Measurements from ENCODE around the gene PEX7. TPM values are rescaled to one million over a fixed set of nuclear protein-coding genes. Genes with fewer than 3 reads are reported as not detected.

PEX7 gene
- total and polyA plus RNA-seq, 2 of the 8 experiments (the other 6 are each of a cell fraction or from before 2014, with no cell fraction given) = 6.4 to 11.0 TPM

DNA sequence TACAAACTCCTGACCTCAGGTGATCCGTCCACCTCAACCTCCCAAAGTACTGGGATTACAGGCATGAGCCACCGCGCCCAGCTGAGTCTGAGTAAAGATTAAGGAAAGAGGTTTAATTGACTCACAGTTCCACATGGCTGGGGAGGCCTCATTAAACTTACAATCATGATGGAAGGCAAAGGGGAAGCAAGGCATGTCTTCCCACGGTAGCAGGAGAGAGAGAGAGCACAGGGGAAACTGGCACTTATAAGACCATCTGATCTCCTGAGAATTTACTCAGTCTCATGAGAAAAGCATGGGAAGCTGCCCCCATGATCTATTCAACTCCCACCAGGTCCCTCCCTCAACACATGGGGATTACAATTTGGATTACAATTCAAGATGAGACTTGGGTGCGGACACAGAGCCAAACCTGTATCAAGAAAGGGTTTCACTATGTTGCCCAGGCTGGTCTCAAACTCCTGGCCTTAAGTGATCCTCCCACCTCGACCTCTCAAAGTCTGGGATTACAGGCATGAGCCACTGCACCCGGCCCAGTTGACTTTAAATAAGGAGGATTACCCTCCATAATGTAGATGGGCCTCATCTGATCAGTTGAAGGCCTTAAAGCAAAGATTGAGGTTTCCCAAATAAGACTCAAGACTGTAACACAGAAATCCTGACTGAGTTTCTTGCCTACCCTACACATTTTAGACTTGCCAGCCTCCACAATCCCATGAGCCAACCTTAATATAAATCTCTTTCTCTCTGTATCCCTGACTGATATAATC is 13.1 kb upstream of the PEX7 start:
- CTCF ChIA-PET (ENCODE audit: partially characterized antibody) = no interaction called here
- no peak for DNase-seq (ENCODE audit: low read depth in 1 of 2, low spot score in 2 of 2)
- POLR2A ChIA-PET (ENCODE audit: partially characterized antibody) = interaction anchor here (1.2 kb wide), 1 partner anchor 152 kb away, joined by 3 read pairs; no protein-coding TSS in a partner anchor
- H4K20me1 ChIP-seq (replicated peaks in 1 of 2; ENCODE audit: control insufficient read depth in 1 of 2, insufficient read depth in 2 of 2, low read length in 2 of 2) = no peaks in the 10 kb centered on the region
- H3K4me1 ChIP-seq (replicated peaks in 1 of 4; ENCODE audit: control insufficient read depth in 3 of 4, insufficient read depth in 4 of 4, low read length in 3 of 4) = no peaks in the 10 kb centered on the region
- no peak for FAIRE-seq
- no peak overlapping the region for H3K27ac ChIP-seq (ENCODE audit: low read depth, low read length)
- no peak overlapping the region for H3K9ac ChIP-seq (replicated peaks in 1 of 4; ENCODE audit: extremely low read depth in 1 of 4, low read depth in 3 of 4, low read length in 3 of 4)
- H3K4me2 ChIP-seq (ENCODE audit: insufficient read depth in 1 of 2, low read depth in 2 of 2, low read length in 2 of 2) = no peak overlapping the region
- H3K56ac ChIP-seq (replicated peaks; ENCODE audit: insufficient read length, low read depth, low read length) = no peak overlapping the region
- no peak overlapping the region for H4K91ac ChIP-seq (replicated peaks; ENCODE audit: insufficient read length, low read length)
- H3K18ac ChIP-seq (ENCODE audit: extremely low read depth, low read length) = no peak overlapping the region
- H3K9me3 ChIP-seq (ENCODE audit: insufficient read depth in 2 of 2, low read depth in 1 of 2, low read length in 1 of 2) = no peaks in the 10 kb centered on the region
- no peak overlapping the region for H2BK15ac ChIP-seq (ENCODE audit: low read length)
- no peak overlapping the region for H2BK20ac ChIP-seq (ENCODE audit: low read length)
- no peak overlapping the region for H3K4me3 ChIP-seq (ENCODE audit: extremely low read depth in 1 of 4, insufficient read depth in 2 of 4, low read depth in 3 of 4, low read length in 4 of 4)
- no peak overlapping the region for H2AK5ac ChIP-seq (ENCODE audit: low read depth, low read length)
- no peaks in the 10 kb centered on the region for H3K79me2 ChIP-seq (ENCODE audit: control insufficient read depth in 1 of 2, insufficient read depth in 2 of 2, low read length in 2 of 2)
- no peaks in the 10 kb centered on the region for H3K27me3 ChIP-seq (replicated peaks in 1 of 4; ENCODE audit: control insufficient read depth in 3 of 4, extremely low read depth in 1 of 4, insufficient read depth in 3 of 4, low read length in 3 of 4)
- H2AFZ ChIP-seq (ENCODE audit: low read length) = peak overlapping the region; percentile 32; the same call in 1 of the 2 replicates
- H3K23ac ChIP-seq (ENCODE audit: insufficient read length) = no peak overlapping the region
- H2BK12ac ChIP-seq (ENCODE audit: low read depth, low read length) = no peak overlapping the region
- H3K4ac ChIP-seq (replicated peaks; ENCODE audit: insufficient read length, low read depth, low read length) = no peak overlapping the region
- H2BK5ac ChIP-seq (ENCODE audit: low read depth, low read length) = no peak overlapping the region
- no peaks in the 10 kb centered on the region for H3K36me3 ChIP-seq (ENCODE audit: control insufficient read depth in 2 of 4, insufficient read depth in 4 of 4, low read length in 3 of 4)
- 96% methylated on average over 7 of the region's 7 CpGs; no CpG with 5 or more reads in 1 of the 2 experiments for WGBS, 2 experiments (ENCODE audit: extremely low coverage in 1 of 2, insufficient coverage in 1 of 2, insufficient read length in 1 of 2, insufficient replicate concordance in 2 of 2, low coverage in 1 of 2, low lambda C conversion rate in 2 of 2, missing lambda C conversion rate in 1 of 2)
- TF ChIP-seq RNF2 (IDR thresholded peaks at IDR 0.05; ENCODE audit: borderline replicate concordance, low read depth, low read length, missing control alignments, poor library complexity, severe bottlenecking) (no peak), GABPA (IDR thresholded peaks at IDR 0.05; ENCODE audit: borderline replicate concordance, insufficient read depth, low read length) (no peak), FOSL1 (IDR thresholded peaks at IDR 0.05; ENCODE audit: insufficient read depth, low read depth, low read length) (no peak), POLR2AphosphoS5 (IDR thresholded peaks at IDR 0.05; ENCODE audit: low read depth, low read length) (no peak)
- H2BK120ac ChIP-seq (replicated peaks; ENCODE audit: low read depth, low read length) = no peak overlapping the region
- H3K79me1 ChIP-seq (ENCODE audit: low read depth, low read length) = no peaks in the 10 kb centered on the region
- H3K14ac ChIP-seq (ENCODE audit: insufficient read length) = no peak overlapping the region
- H4K5ac ChIP-seq (ENCODE audit: insufficient read length, low read depth, low read length) = no peak overlapping the region
- no peak overlapping the region for H4K8ac ChIP-seq (ENCODE audit: extremely low read depth, insufficient read depth, low read length)
- no peaks in the 10 kb centered on the region for H3K23me2 ChIP-seq (ENCODE audit: low read depth, low read length)

Data from H1 (cell line).